Progenitor cell of endocrine pancreas (in vitro differentiated cells): ENCODE data around the gene KIF16B. TPM values are rescaled to one million over a fixed set of nuclear protein-coding genes. Genes with fewer than 3 reads are reported as not detected.

Experiments
- DNase-seq: peaks from one replicate; pipeline ENCODE4 v3.0.0; 2021; ENCODE audit warnings: low spot score; ENCODE audit not compliant: unreplicated experiment
- H3K27ac Mint-ChIP-seq: 2 replicates; pipeline ENCODE4 v1.8.0; 2021; ENCODE audit warnings: mild to moderate bottlenecking, moderate library complexity, mixed read lengths
- H3K27me3 Mint-ChIP-seq: 2 replicates; pipeline ENCODE4 v1.8.0; 2021; ENCODE audit warnings: mixed read lengths
- H3K36me3 Mint-ChIP-seq: 2 replicates; pipeline ENCODE4 v1.8.0; 2022; ENCODE audit warnings: mixed read lengths; ENCODE audit not compliant: insufficient read depth
- H3K4me1 Mint-ChIP-seq: 2 replicates; pipeline ENCODE4 v1.8.0; 2021; ENCODE audit warnings: low read depth, mixed read lengths
- H3K4me3 Mint-ChIP-seq: 2 replicates; pipeline ENCODE4 v1.8.0; 2021; ENCODE audit warnings: low read depth, mild to moderate bottlenecking, moderate library complexity, mixed read lengths
- H3K9me3 Mint-ChIP-seq: 2 replicates; pipeline ENCODE4 v1.8.0; 2021; ENCODE audit warnings: low read depth, mixed read lengths
- CTCF ChIP-seq: fragments of 200-600 bp; sonication (generic); IDR thresholded peaks from one replicate; pipeline ENCODE4 v1.5.0; 2021; ENCODE audit warnings: antibody characterized with exemption, mild to moderate bottlenecking; ENCODE audit not compliant: unreplicated experiment
- total RNA-seq: library from RNA; stranded (reverse); gene quantifications from 2 replicates; pipeline ENCODE4 v1.2.1, GENCODE V29; 2021

The KIF16B gene
- total RNA-seq, 1 donor from 2014 or later: 10.8 TPM

DNA sequence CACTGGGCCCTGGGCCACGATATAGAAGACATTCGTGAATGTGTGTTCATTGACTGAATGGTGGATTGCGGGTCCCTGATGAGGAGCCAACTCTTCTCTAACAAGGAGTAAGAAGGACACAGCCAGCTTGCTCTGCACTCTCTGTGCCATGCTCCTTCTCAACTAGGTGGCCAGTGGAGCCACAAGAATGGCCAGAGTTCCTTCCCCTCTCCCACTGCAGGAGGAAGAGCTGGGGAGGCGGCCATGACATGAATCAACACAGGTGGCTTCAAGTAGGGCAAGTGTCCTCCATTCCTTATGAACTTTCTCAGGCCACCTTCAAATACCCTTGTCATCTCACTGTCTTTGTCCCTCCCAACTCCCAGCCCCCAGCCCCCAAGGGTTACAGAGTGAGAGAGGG lies 305.7 kb downstream of the KIF16B start:
- Mint-ChIP-seq H3K36me3 (peaks cover 11% of the 10 kb centered on the region), H3K4me1 (peaks cover 16% of the 10 kb centered on the region), H3K27me3 (no peaks in the 10 kb centered on the region), H3K9me3 (peaks cover 16% of the 10 kb centered on the region), H3K4me3 (no peak overlapping the region), H3K27ac (no peak overlapping the region)
- no peak for TF ChIP-seq CTCF
- DNase-seq: no peak

- DNase-seq: no peak
- Mint-ChIP-seq H3K9me3 (peaks cover 16% of the 10 kb centered on the region), H3K4me3 (no peak overlapping the region)
Observed at GRCh38 chr20:16265334-16265733, 307.9 kb downstream of the KIF16B start.

GRCh38 chr20:16263582-16263981 lies 309.7 kb downstream of the KIF16B start:
- TF ChIP-seq CTCF: no peak
- peaks cover 11% of the 10 kb centered on the region for H3K36me3 Mint-ChIP-seq
- peaks cover 5% of the 10 kb centered on the region for H3K27me3 Mint-ChIP-seq
- peaks cover 16% of the 10 kb centered on the region for H3K9me3 Mint-ChIP-seq
- H3K4me3 Mint-ChIP-seq: no peak overlapping the region
- DNase-seq: no peak
- H3K4me1 Mint-ChIP-seq: no peaks in the 10 kb centered on the region
- H3K27ac Mint-ChIP-seq: no peak overlapping the region

More at GRCh38 chr20:16265334-16265733, 307.9 kb downstream of the KIF16B start:
- no peak overlapping the region for H3K27ac Mint-ChIP-seq
- no peak for TF ChIP-seq CTCF
- H3K36me3 Mint-ChIP-seq: peaks cover 11% of the 10 kb centered on the region
- H3K4me1 Mint-ChIP-seq: peaks cover 2% of the 10 kb centered on the region
- peaks cover 4% of the 10 kb centered on the region for H3K27me3 Mint-ChIP-seq

- H3K9me3 Mint-ChIP-seq: peaks cover 16% of the 10 kb centered on the region
- DNase-seq: no peak
- H3K27ac Mint-ChIP-seq: no peak overlapping the region
- no peak overlapping the region for H3K4me3 Mint-ChIP-seq
- H3K36me3 Mint-ChIP-seq: peaks cover 11% of the 10 kb centered on the region
- peaks cover 5% of the 10 kb centered on the region for H3K27me3 Mint-ChIP-seq
- H3K4me1 Mint-ChIP-seq: no peaks in the 10 kb centered on the region
- no peak for TF ChIP-seq CTCF
Observed at GRCh38 chr20:16262594-16262993, 310.7 kb downstream of the KIF16B start.

DNA sequence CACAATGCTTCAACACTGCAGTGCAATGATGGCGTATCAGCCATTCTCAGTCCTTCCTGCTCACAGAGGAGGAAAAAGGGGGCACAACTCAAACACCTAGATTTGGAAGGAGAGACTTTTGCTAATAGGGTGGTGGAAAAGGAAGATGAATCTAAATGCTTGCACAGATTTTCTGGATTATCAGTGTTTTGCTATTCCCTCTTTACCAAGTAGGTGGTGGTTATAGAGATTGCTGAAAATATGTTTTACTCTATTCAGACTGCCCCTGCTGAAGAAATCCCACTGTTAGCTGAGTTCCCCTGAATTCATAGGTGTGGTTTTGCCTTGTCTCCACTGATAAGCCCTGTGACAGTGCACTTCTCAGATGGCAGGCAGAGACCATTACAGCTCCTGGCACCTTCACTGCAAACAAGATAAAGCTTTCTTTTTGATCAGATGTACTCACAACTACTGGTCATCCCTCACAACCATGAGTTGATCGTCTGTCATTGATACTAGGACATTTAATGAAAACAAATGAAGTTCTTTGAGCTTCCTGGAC lies 311.4 kb downstream of the KIF16B start:
- peaks cover 5% of the 10 kb centered on the region for H3K27me3 Mint-ChIP-seq
- H3K4me3 Mint-ChIP-seq: no peak overlapping the region
- DNase-seq: no peak
- no peak overlapping the region for H3K27ac Mint-ChIP-seq
- no peak for TF ChIP-seq CTCF
- no peaks in the 10 kb centered on the region for H3K4me1 Mint-ChIP-seq
- peaks cover 12% of the 10 kb centered on the region for H3K9me3 Mint-ChIP-seq
- peaks cover 7% of the 10 kb centered on the region for H3K36me3 Mint-ChIP-seq
